GM12865 (cell line): ENCODE data around the gene FGF14.

ENCODE experiments used
- DNase-seq: peaks from one replicate; pipeline ENCODE4 v3.0.0; 2010; ENCODE audit warnings: low read depth
- H3K4me3 ChIP-seq: 2 replicates; pipeline ENCODE4 v1.5.1; 2011; ENCODE audit warnings: mild to moderate bottlenecking, low read depth, low read length, control low read depth
- CTCF ChIP-seq: IDR thresholded peaks from 2 replicates; pipeline ENCODE4 v1.5.1; 2011; ENCODE audit warnings: low read length, control low read depth, low read depth, inconsistent platforms; ENCODE audit not compliant: insufficient read depth; ENCODE audit errors: missing control alignments

FGF14 gene

DNA sequence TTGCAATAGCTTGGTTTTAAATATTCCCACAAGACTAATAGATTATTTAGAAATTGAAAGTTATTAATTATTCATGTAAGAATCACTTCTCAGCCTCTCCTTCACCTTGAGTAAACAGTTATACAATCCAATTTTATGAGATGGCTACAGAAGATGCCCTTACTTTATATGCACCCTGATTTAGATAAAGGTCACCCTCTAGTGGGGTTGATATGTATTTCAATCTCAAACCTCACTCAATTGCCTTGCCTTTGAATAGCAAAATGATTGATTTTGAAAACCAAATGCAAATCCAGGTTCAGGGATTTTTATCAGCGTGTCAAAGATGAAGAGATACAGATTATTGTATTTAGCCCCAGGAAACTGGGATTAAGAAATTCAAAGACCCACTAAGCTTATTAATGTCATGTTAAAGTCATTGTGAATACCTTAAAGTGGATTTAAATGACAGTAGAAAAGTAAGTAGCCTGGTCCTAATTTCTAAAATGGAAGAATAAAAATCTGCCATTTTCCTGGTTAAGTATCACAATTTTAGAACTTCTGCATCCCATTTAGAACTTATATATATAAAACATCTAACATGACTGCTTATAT is 644.3 kb downstream of the FGF14 start:
- no peak overlapping the region for H3K4me3 ChIP-seq
- TF ChIP-seq CTCF = peak; percentile 42
- DNase-seq = peak; percentile 36

DNA sequence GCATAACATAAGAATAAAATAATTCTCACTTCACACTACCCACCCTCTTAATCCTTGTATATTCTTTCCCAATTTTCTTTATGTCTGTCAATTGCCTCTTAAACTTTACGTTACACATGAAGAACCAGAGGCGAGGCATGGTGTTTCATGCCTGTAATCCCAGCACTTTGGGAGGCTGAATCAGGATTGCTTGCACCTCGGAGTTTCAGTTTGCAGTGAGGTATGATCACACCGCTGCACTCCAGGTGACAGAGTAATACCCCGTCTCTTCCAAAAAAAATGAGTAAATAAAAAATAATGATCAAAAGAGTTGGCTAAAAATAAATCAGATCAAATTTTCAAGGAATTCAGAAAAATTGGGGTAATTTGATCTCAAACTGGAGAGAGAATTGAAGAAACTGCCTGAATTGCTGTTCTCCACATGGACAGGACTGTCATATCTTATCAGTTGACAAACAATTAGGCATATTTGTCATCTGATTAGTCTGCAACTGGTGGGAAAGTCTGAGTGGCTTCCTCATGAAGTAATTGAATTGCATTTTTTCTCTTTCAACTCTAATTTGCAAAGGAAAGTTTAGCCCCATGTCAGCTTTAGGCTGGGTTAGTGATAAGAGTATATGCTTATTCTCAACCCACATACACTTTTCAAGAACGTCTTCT is 646.5 kb downstream of the FGF14 start:
- no peak for DNase-seq
- TF ChIP-seq CTCF = no peak
- no peak overlapping the region for H3K4me3 ChIP-seq

- no peak for TF ChIP-seq CTCF
- no peak for DNase-seq
Measured at GRCh38 chr13:101752432-101752831, 649.4 kb downstream of the FGF14 start.

DNA sequence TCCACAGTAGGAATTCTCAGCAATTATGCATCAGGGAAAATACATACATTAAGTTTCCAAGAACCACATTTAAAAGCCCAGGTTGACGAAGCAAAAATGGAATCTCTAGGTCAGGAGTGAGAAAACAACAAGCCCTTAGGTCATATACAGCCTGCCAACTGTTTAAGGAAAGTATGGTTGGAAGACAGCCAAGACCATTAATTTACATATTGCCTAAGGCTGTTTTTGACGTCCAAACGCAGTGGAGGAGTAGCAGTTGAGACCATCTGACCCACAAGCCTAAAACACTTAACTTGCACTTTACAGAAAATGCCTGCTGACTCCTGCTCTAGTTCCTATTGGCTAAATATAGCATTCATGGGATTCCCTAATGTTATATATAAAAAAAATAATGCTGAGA is 650.4 kb downstream of the FGF14 start:
- TF ChIP-seq CTCF = no peak
- H3K4me3 ChIP-seq = no peak overlapping the region
- DNase-seq = peak; percentile 30

More at GRCh38 chr13:101752432-101752831, 649.4 kb downstream of the FGF14 start:
- no peak overlapping the region for H3K4me3 ChIP-seq

GRCh38 chr13:101749584-101749983 is 652.3 kb downstream of the FGF14 start:
- H3K4me3 ChIP-seq = no peak overlapping the region
- no peak for TF ChIP-seq CTCF
- DNase-seq = no peak

GRCh38 chr13:101747039-101747438 is 654.8 kb downstream of the FGF14 start:
- no peak for DNase-seq
- no peak for TF ChIP-seq CTCF
- H3K4me3 ChIP-seq = no peak overlapping the region

- TF ChIP-seq CTCF = no peak
- no peak for DNase-seq
- no peak overlapping the region for H3K4me3 ChIP-seq
Measured at GRCh38 chr13:101746513-101746912, 655.3 kb downstream of the FGF14 start.
